Middle frontal gyrus (tissue), 1 donor: ENCODE data around the gene SLC6A18.

Experiments used
- DNase-seq: peaks from one replicate; pipeline ENCODE4 v3.0.0-alpha.2; 2015; ENCODE audit warnings: low spot score; ENCODE audit errors: extremely low spot score

Gene SLC6A18

DNA sequence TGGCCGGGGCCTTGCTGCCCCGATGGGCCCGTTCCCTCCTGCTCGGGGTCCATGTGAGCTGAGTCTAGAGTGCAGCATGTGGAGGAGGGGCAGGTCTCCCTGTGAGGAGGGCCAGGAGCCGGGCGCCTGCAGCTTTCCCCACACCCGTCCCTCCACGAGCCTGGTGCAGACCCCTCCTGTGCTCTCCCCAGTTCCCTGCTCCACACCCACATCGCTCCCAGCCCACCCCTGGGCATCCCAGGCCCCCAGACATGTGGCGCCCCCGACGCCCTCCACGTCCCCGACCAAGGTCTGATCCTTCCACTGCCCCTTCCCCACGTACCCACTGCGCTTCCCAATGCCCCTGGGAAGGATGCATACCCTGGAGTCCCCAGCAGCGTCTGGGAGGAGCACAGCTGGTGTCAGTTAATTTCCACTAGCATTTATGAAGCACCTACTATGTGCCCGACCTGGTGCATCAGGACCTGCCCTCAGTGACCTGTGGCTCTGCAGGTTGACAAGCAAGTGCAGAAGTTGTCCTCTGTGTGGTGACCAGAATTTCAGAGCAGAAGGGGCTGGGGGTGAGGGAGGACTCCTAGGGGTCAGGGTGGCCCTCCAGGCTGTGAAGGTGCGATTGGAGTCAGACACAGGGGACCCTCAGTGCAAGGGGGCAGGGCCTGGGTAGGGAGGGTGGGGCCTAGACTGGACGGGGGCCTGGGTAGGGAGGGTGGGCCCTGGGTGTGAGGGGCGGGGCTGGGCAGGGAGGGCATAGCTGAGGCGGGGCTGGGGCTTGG lies 10.8 kb upstream of the SLC6A18 start:
- no peak for DNase-seq

DNA sequence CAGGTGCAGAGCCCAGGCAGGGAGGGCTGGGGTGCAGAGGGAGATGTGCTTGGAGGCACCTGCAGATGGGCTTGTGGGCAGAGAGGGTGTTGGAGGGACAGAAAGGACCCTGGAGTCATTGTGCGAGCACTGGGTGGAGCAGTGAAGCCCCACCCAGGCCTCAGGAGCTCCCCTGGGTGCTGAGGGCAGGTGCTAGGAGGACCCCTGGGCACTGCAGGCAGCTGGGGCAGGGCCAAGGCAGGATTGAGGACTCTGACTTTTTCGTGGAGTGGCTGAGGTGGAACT lies 10.3 kb upstream of the SLC6A18 start:
- no peak for DNase-seq

DNA sequence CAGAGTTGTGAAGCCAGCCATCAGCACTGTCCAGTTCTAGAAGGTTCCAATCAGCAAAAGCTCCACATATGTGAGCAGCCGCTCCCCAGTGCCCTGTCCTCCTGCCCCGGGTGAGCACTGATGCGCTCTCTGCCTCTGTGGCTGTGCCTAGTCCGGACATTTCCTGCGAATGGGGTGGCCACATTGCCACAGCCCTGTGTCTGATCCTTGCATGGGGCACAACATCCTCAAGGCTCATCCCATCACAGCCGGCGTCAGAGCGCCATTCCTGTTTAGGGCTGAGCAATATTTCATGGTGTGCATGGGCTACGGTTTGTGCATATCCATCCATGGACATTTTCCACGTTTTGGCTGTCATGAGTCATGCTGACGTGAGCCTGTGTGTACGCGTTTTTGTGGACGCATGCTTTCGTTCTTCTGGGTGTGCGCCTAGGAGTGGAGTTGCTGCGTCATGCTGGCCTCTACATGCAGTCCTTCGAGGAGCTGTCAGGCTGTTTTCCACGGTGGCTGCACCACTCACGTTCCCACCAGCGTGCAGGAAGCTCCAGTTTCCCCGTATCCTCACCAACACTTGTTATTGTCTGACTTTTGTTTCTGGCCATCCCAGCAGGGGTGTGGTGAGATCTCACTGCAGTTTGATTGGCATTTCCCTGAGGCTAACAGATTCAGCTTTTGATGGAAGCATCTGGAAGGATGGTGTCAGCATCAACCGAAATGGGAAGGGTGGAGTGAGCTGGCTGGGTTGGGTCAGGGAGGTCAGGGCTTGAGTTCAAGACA lies 9.7 kb upstream of the SLC6A18 start:
- no peak for DNase-seq

DNA sequence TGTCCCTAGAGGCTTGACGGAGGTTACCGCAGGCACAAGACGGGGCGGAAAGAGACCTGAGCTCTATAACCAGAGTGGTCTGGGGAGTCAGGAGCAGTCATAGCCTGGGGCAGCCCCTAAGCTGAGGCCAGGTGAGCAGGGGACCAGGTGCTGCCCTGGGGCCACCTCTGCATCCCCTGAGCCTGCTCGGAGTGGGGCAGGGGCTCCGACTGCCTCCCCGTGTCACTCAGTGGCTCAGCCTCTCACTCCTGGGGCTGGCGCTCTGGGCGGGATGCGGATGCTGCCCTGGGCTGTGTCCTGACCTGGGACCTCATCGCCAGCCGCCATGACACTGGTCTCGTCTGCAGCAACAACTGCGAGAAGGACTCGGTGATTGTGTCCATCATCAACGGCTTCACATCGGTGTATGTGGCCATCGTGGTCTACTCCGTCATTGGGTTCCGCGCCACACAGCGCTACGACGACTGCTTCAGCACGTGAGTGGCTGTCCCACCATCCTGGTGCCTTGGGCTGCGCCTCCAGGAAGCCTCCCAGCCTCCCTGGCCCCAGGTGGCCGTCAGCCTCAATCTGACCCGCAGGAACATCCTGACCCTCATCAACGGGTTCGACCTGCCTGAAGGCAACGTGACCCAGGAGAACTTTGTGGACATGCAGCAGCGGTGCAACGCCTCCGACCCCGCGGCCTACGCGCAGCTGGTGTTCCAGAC lies 8.8 kb upstream of the SLC6A18 start:
- no peak for DNase-seq

DNA sequence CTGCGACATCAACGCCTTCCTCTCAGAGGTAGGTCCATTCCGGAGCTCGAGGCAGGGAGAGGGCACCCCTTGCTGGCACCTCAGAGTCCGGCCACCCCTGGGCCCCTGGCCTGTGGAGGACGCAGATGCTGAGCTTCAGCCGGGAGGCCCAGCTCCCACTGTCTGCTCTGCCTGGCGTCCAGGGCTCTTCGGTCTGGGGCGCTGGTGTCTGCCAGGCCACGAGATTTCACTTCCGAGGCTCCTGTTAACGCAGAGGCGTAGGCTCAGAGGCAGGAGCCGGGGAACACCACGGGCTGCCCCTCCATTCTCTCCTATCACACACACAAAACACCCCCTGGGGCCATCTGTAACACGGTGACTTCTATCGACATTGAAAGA lies 8.3 kb upstream of the SLC6A18 start:
- DNase-seq, result no peak

DNA sequence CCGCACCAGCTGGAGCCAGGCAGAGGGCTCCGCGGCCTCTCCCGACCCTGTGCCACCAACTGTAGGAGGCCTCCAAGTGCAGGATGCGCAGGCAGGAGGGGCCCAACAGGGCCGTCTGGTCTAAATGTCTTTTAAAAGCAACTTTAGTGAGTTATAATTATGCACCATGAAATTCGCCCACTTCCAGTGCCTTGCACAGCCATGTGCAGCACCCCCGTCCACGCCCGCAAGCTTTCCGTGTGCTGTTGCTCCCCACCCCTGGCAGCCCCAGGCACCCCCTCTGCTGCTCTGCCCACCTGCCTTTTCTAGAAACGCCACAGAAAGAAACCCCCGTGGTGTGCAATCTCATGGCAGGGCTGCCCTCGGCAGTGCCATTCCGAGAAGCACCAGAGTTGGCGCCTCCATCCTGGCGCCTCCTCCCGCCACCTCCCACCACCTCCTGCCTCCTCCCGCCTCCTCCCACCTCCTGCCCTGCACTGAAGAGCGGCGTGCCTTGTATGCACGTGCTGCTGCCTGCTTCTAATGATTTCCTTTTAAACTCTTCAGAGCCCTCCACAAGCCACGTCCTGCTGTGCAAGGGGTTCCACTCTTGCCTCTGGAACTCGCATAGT lies 7.5 kb upstream of the SLC6A18 start:
- no peak for DNase-seq

DNA sequence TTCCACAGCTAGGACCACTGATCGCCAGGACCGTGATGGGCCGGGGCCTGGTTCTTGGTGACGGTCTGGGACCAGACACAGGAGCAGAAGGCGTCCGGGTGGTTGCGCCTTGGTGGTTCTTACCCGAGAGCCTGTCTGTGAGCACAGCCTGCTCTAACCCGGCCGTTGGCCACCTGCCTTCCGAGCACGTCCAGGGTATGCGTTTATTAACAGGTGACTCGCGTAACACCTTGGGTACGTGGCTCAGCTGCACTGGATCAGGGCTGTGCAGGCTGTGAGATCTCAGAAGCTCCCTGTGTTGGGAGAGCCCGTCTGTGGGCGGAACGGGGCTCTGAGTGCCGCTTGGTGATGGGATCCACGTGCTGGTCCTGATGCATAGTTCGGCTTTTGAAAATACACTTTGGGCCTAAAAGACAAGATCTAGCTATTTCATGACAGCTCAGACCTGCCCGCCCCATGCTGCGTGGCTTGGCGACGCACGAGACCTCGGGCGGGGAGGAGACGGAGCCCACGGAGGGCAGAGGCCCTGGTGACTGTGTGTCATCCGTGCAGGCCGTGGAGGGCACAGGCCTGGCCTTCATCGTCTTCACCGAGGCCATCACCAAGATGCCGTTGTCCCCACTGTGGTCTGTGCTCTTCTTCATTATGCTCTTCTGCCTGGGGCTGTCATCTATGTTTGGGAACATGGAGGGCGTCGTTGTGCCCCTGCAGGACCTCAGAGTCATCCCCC lies 6.7 kb upstream of the SLC6A18 start:
- DNase-seq, result no peak

DNA sequence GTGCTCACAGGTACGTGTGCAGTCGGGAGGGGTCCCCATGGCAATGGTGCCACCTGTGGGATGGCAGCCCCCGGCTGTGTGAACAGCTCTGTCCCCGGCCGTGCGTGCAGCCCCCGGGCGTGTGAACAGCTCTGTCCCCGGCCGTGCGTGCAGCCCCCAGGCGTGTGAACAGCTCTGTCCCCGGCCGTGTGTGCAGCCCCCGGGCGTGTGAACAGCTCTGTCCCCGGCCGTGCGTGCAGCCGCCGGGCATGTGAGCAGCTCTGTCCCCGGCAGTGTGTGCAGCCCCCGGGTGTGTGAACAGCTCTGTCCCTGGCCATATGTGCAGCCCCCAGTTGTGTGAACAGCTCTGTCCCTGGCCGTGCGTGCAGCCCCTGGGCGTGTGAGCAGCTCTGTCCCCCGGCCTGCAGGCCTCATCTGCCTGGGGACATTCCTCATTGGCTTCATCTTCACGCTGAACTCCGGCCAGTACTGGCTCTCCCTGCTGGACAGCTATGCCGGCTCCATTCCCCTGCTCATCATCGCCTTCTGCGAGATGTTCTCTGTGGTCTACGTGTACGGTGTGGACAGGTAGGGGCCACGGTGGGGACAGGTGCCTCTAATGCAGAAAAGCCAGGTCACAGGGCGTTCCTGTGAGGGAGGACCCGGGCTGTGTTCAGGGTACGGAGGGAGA lies 5.9 kb upstream of the SLC6A18 start:
- DNase-seq, result no peak

DNA sequence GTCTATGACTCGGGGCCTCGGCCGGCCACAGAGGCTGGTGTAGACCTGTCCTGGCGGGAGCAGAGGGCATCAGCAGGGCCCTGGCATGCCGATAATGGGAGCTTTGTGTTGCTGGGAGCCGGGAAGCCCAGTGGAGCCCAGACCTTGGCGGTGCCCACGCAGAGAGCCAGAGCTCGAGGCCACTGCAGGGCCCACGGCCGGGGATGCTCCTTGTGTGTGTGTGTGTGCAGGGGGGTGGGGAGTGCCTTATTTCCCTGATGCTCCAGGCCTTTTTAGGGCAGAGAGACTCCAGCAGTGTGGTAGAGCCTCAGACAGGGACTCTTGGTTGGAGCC lies 5.4 kb upstream of the SLC6A18 start:
- DNase-seq, result no peak

DNA sequence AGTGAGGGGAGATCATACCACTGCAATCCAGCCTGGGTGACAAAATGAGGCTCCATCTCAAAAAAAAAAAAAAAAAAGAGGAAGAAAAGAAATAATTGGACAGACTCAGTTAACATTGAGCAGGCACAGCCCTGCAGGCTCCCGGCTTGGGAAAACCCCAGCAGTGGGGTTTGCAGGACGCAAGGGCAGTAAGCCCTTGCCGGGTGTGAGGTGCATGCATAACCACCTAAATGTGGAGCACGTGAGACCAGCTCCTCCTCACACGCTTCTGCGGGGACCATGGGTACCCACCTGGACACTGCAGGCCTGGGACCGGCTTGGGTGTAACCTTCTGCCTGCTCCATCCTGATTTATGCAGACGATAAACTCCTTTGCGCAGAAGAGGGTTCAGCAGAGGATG lies 4.8 kb upstream of the SLC6A18 start:
- DNase-seq, result no peak

DNA sequence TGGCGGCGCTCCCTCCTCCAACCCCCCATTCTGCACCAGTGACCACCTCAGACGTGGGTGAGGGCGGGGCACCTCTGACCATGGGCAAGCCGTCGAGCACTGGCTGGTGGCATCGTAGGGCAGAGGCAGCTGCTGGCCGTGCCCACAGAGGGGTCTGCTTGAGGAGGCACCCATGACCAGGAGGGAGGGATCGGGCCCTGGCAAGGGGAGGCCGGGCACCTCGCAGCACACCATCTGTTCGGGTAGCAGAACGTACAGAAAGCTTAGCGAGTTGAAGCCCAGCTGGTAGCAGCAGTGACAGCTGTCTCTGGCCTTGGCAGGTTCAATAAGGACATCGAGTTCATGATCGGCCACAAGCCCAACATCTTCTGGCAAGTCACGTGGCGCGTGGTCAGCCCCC lies 4.3 kb upstream of the SLC6A18 start:
- DNase-seq, result no peak

DNA sequence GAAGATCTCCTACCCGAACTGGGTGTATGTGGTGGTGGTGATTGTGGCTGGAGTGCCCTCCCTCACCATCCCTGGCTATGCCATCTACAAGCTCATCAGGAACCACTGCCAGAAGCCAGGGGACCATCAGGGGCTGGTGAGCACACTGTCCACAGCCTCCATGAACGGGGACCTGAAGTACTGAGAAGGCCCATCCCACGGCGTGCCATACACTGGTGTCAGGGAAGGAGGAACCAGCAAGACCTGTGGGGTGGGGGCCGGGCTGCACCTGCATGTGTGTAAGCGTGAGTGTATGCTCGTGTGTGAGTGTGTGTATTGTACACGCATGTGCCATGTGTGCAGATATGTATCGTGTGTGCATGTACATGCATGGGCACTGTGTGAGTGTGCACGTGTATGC lies 3.5 kb upstream of the SLC6A18 start:
- no peak for DNase-seq

DNA sequence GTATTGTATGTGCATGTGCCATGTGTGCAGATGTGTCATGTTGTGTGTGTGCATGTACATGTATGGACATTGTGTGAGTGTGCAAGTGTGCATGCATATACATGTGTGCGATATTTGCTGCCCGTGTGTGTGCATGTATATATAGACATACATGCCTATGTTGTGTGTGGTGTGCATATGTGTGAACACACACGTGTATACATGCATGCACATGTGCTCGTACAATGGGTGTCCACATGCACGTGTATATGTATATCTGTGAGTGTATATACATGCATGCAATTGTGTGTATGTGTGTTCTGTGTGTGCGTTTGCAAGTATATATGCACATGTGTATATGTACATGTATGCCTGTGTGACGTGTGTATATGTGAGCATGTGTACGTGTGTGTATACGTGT lies 3.0 kb upstream of the SLC6A18 start:
- DNase-seq, result no peak

DNA sequence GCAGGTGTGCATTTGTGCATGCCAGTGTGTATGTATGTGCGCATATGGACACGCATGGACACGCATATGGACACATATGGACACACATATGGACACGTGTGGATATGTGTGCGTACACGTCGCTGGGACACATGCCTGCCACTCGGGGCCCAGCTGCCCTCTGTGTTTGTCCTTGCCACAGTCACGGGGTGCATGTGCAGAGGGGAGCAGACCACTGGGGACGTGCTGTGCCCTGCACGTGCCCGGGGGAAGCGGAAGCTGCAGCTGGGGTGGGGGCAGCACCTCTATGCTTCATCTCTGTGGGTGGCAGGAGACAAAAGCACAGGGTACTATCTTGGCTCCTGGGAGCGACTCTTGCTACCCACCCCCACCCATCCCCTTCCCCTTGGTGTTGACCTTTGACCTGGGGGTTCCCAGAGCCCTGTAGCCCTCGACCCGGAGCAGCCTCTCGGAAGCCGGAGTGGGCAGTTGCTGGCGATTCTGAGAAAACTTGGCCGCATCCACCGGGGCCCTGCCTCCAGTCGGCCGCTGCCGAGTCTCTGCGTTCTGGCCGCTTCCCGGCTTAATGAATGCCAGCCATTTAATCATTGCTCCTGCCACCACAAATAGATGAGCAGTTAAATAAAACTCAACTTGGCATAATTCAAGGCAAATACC lies 2.4 kb upstream of the SLC6A18 start:
- DNase-seq, result no peak

DNA sequence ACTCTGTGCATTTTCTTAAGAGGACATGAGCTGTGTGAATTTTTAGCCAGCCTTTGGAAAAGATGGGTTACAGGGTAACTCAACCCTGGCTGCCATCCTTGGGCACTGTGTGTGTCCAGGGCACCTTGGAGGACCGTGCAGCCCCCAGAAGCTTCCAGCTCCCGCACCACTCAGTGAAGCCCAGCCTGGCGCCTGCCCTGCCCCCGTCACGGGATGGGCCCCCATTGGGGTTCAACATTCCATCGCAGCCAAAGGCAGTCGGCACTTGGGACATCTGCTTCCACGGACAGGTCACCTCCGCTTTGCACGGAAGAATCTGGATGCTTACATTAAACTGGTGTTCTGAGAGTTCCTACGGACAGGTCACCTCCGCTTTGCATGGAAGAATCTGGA lies 1.9 kb upstream of the SLC6A18 start:
- DNase-seq, result no peak

DNA sequence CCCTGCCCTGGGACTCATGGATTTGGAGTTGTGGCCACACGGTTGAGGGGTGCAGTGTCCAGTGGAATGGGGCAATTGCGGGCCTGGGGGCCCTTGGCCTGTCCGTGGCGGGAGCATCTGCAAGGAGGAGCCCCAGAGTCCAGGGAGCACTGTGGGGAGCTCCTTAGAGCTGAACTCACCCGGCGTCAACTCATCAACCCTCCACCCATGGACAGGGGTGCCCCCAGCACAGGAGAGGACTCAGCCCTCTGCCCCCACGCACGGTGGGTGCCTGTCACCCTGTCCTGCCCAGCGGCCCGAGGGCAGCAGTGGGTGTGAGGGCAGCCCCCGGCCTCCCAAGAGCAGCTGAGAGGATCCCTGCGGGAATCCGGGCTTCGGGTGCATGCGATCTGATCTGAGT lies 550 bp upstream of the SLC6A18 start:
- no peak for DNase-seq

DNA sequence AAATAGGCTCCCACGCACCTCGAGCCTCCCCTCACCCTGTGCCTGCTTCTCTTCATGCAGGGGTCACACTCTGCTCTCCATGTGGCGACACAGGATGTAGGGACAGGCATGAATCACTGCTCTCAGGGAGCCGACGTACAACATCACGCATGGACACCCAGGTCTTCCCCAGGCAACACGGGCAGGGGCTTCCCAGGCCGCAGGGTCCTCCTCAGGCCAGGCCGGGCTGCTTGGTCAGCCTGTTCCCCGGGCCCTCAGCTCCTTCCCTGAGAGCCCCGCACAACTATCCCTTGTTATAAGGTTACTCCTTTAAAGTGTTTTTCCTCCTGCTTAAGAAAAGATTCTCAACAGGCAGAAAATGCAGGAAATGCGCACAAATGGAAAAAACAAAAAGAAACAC lies 1.1 kb downstream of the SLC6A18 start:
- DNase-seq, result no peak

DNA sequence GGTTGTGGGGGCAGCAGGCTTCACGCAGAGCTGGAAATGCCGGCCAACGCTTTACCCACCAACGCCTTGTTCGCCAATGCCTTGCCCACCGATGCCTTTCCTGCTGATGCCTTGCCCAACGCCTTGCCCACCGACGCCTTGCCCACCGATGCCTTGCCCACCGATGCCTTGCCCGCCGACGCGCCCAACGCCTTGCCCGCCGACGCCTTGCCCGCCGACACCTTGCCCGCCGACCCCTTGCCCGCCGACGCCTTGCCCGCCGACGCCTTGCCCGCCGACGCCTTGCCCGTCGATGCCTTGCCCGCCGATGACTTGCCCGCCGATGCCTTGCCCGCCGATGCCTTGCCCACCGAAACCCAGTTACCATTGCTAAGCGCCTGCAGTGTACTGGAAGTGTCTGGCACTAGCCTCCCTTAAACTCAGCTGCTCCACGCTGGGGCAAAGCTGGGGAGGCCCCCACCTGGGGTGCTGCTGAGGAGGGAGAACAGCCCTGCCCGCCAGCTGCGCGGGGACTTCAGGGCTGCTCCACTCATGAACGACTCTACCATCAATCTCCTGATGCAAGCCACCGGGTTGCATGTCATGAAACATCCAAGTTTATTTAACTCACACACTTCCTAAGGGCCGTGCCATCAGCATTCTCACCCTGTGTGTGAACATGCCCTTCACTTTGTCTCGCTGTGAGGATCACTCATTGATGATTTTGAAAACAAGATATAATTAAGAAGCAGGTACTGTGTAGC lies 1.8 kb downstream of the SLC6A18 start:
- DNase-seq, result no peak

DNA sequence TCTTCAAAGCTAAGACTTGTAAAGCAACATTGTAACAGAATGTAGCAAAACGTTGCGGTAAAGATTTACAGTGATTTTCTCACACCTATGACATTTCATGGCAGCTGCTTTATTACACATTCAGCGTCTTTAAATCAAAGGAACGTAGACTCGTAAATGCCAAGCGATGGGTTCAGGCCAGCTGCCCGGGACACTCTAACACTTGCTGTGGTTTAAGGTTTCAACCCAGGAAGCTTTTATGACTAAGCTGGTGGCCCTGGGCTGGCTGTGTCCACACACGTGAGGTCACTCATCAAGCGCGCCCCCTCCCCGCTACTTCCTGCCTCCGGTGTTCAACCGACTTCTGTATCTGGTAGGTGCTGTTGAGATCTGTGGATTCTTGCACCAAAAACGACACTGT lies 2.5 kb downstream of the SLC6A18 start:
- DNase-seq, result no peak

DNA sequence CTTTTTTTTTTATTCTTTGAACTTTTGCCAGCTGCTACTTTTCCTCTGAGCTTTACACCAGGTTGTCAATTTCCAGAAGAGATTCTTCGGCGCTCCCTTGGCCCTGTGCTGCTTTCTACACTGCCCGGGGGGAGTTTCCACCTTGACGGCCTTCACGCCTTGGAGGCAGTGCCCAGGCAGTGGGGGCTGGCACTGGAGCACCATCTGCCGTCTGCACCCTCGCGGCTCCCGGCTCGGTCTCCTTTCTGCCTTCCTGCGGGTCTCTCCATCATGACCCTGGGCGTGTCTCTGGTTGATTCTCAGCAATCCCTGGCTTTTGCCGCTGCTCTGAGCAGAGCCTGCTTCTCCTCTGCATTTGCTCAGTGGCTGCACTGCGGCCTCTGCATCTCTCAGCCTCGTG lies 2.9 kb downstream of the SLC6A18 start:
- DNase-seq, result no peak
